ENCODE measurements around the gene SPOCK1.

The SPOCK1 gene

GRCh38 chr5:137372016-137372772, 126.9 kb downstream of the SPOCK1 start:
- H3K4me3 ChIP-seq (ENCODE audit: low read length) = no peak overlapping the region
- no peak for TF ChIP-seq CTCF (conservative IDR thresholded peaks at IDR 0.05; ENCODE audit: low read depth, low read length)
- no peak for DNase-seq (ENCODE audit: low read depth)

GRCh38 chr5:137370096-137371071, 128.7 kb downstream of the SPOCK1 start:
- no peak overlapping the region for H3K4me3 ChIP-seq (ENCODE audit: low read length)
- TF ChIP-seq CTCF (conservative IDR thresholded peaks at IDR 0.05; ENCODE audit: low read depth, low read length) = no peak
- peak; percentile 28 for DNase-seq (ENCODE audit: low read depth)

- DNase-seq (ENCODE audit: low read depth) = no peak
Measured at GRCh38 chr5:137368651-137369050, 130.5 kb downstream of the SPOCK1 start.

GRCh38 chr5:137367951-137368350, 131.2 kb downstream of the SPOCK1 start:
- TF ChIP-seq CTCF (conservative IDR thresholded peaks at IDR 0.05; ENCODE audit: low read depth, low read length) = no peak
- peak; percentile 18 for DNase-seq (ENCODE audit: low read depth)
- H3K4me3 ChIP-seq (ENCODE audit: low read length) = no peak overlapping the region

More at GRCh38 chr5:137368651-137369050, 130.5 kb downstream of the SPOCK1 start:
- H3K4me3 ChIP-seq (ENCODE audit: low read length) = no peak overlapping the region
- no peak for TF ChIP-seq CTCF (conservative IDR thresholded peaks at IDR 0.05; ENCODE audit: low read depth, low read length)

GRCh38 chr5:137366526-137366925, 132.6 kb downstream of the SPOCK1 start:
- DNase-seq (ENCODE audit: low read depth) = no peak
- no peak for TF ChIP-seq CTCF (conservative IDR thresholded peaks at IDR 0.05; ENCODE audit: low read depth, low read length)
- no peak overlapping the region for H3K4me3 ChIP-seq (ENCODE audit: low read length)

GRCh38 chr5:137365126-137365865, 133.8 kb downstream of the SPOCK1 start:
- H3K4me3 ChIP-seq (ENCODE audit: low read length) = no peak overlapping the region
- no peak for TF ChIP-seq CTCF (conservative IDR thresholded peaks at IDR 0.05; ENCODE audit: low read depth, low read length)
- DNase-seq (ENCODE audit: low read depth) = no peak
